Measurements from ENCODE around the gene NUCB2. TPM values are rescaled to one million over a fixed set of nuclear protein-coding genes. Genes with fewer than 3 reads are reported as not detected.
A peak's percentile ranks its signal among the peaks of the same experiment; 100 is the strongest.

Gene NUCB2
- total and polyA plus RNA-seq, 2 of the 13 experiments (the other 11 are each of a cell fraction or from before 2014, with no cell fraction given), result 54.2 to 82.4 TPM

DNA sequence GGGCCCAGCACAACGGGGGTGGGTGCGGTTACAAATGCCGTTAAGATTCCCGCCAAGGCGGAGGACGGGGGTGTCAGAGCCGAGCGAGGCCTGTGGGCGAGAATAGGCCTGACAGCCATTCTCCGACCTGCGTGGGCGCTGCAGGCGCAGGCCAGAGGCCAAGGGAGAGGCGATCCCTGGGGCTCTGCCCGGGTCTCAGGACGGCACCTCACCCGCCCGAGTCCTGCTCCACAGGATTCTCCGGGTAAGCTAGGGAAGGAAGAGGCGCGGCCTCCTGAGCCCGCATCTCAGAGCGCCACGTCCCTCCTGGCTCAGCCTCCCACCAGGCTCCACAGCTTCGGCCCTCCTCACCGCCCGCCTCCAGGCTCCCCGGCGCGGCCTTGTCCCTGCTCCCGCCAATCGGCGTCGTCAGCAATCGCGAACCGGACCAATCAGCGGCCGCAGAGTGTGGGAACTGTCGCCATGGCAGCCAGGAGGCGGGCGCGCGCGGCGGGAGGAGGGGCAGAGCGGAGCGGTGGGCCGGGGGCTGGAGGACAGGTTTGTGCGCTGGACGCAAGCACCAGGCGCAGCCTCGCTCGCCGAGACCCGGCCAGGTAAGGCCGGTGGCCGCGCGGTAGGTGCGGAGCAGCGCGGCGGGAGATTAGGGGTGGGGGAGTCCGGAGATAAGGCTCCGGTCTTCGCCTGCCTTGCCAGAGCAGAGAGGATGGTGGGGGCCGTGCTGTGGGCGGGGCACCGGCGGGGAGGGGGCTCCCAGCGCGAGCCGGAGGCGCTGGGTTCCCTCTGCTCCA lies at the start of gene NUCB2 (continued):
- peak; percentile 56; the same call in 1 of the 2 replicates for TF ChIP-seq ZNF704 (CRISPR knock-in tag; IDR thresholded peaks at IDR 0.05; ENCODE audit: borderline replicate concordance)
- TF ChIP-seq SNAI1 (CRISPR knock-in tag; IDR thresholded peaks at IDR 0.05; ENCODE audit: borderline replicate concordance), result 0 out of 2 replicates have a peak, but pooled peaks have one; percentile 65
- TF ChIP-seq, protein P1, sequence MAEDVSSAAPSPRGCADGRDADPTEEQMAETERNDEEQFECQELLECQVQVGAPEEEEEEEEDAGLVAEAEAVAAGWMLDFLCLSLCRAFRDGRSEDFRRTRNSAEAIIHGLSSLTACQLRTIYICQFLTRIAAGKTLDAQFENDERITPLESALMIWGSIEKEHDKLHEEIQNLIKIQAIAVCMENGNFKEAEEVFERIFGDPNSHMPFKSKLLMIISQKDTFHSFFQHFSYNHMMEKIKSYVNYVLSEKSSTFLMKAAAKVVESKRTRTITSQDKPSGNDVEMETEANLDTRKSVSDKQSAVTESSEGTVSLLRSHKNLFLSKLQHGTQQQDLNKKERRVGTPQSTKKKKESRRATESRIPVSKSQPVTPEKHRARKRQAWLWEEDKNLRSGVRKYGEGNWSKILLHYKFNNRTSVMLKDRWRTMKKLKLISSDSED (CRISPR knock-in tag; IDR thresholded peaks at IDR 0.05), result no peak
- TF ChIP-seq IKZF1 (IDR thresholded peaks at IDR 0.05), result no peak
- no peak for TF ChIP-seq STAT5B (CRISPR knock-in tag; IDR thresholded peaks at IDR 0.05)
- peak; percentile 59; the same call in 1 of the 2 replicates for TF ChIP-seq ARID2 (CRISPR knock-in tag; IDR thresholded peaks at IDR 0.05; ENCODE audit: borderline replicate concordance)
- TF ChIP-seq ZHX1 (CRISPR knock-in tag; IDR thresholded peaks at IDR 0.05; ENCODE audit: low read depth), result no peak
- TF ChIP-seq ZBTB46 (CRISPR knock-in tag; IDR thresholded peaks at IDR 0.05; ENCODE audit: borderline replicate concordance), result no peak
- TF ChIP-seq PRDM15 (CRISPR knock-in tag; IDR thresholded peaks at IDR 0.05), result peak; percentile 68; the same call in 1 of the 2 replicates
- no peak for TF ChIP-seq NPAS2 (CRISPR knock-in tag; IDR thresholded peaks at IDR 0.05; ENCODE audit: borderline replicate concordance)
- no peak for TF ChIP-seq DNMT3B (CRISPR knock-in tag; conservative IDR thresholded peaks at IDR 0.05)
- TF ChIP-seq, protein P2, sequence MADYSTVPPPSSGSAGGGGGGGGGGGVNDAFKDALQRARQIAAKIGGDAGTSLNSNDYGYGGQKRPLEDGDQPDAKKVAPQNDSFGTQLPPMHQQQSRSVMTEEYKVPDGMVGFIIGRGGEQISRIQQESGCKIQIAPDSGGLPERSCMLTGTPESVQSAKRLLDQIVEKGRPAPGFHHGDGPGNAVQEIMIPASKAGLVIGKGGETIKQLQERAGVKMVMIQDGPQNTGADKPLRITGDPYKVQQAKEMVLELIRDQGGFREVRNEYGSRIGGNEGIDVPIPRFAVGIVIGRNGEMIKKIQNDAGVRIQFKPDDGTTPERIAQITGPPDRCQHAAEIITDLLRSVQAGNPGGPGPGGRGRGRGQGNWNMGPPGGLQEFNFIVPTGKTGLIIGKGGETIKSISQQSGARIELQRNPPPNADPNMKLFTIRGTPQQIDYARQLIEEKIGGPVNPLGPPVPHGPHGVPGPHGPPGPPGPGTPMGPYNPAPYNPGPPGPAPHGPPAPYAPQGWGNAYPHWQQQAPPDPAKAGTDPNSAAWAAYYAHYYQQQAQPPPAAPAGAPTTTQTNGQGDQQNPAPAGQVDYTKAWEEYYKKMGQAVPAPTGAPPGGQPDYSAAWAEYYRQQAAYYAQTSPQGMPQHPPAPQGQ (CRISPR knock-in tag; IDR thresholded peaks at IDR 0.05; ENCODE audit: borderline replicate concordance), result no peak
- TF ChIP-seq GABPB1 (CRISPR knock-in tag; IDR thresholded peaks at IDR 0.05), result peak; percentile 80
- no peak for TF ChIP-seq NONO (IDR thresholded peaks at IDR 0.05)
- TF ChIP-seq NONO (CRISPR knock-in tag; conservative IDR thresholded peaks at IDR 0.05), result peak; percentile 72; the same call in 1 of the 2 replicates
